HG03460 (cell line): ENCODE measurements around the gene KRTAP3-2.

Experiments used
- ATAC-seq: cut with Tn5 transposase; IDR thresholded peaks from one replicate; pipeline ENCODE4 v1.9.1; 2021; ENCODE audit not compliant: unreplicated experiment

The KRTAP3-2 gene

GRCh38 chr17:40974366-40974765, 25.3 kb downstream of the KRTAP3-2 start:
- ATAC-seq, result no peak

- no peak for ATAC-seq
These were observed 32.1 kb downstream of the KRTAP3-2 start for GRCh38 chr17:40967582-40967981.

DNA sequence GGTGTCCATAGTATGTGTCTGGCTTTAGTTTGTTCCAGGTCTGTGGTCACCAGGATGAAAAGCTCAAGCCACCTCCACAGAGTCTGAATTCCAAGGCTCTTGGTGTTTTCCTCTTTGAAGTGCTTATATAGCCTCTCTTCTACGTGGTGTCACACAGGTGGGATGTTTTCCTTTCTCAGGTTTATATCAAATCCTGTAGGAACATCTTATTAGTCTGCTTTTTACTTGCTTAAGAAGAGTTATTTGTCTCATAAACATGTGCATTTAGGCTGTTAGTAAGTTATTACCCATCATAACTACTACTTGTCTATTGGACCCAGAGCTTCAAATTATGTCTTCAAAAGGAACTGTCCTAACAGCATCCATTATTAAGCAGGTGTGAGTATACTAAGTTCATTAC, 32.9 kb downstream of the KRTAP3-2 start, which contains the start of gene KRT39:
KRT39 (minus strand) TSS at position 101 of the 400 bp plus-strand sequence; CDS start at position 9, 92 bp downstream.
- no peak for ATAC-seq

- no peak for ATAC-seq
These were observed 35.9 kb downstream of the KRTAP3-2 start for GRCh38 chr17:40963838-40964237.

DNA sequence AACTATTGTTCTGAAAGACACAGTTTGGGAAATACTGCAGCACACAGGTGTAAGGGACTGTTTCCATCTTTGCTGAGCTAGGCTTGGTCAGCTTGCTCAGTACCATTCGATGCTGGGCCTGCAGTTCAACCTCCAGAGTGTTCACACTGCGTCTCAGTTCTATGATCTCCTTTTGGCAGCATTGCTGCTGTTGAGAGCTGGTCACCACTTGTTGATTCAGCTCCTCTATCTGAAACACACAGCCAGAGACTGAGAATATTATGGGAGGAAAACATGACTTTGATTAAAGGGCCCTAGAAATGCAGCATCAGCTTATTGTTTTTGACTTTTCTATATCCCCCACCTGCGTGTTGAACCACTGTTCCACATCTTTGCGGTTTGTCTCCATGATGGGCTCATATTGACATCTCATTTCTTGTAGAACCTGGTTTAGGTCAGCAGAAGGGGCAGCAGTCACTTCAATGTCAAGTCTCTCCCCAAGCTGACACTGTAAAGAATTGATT, 37.6 kb downstream of the KRTAP3-2 start:
- ATAC-seq, result no peak

GRCh38 chr17:40961591-40961990, 38.1 kb downstream of the KRTAP3-2 start:
- no peak for ATAC-seq

- ATAC-seq, result no peak
These were observed 39.6 kb downstream of the KRTAP3-2 start for GRCh38 chr17:40960144-40960543.

- no peak for ATAC-seq
These were observed 41.4 kb downstream of the KRTAP3-2 start for GRCh38 chr17:40958086-40958953.

DNA sequence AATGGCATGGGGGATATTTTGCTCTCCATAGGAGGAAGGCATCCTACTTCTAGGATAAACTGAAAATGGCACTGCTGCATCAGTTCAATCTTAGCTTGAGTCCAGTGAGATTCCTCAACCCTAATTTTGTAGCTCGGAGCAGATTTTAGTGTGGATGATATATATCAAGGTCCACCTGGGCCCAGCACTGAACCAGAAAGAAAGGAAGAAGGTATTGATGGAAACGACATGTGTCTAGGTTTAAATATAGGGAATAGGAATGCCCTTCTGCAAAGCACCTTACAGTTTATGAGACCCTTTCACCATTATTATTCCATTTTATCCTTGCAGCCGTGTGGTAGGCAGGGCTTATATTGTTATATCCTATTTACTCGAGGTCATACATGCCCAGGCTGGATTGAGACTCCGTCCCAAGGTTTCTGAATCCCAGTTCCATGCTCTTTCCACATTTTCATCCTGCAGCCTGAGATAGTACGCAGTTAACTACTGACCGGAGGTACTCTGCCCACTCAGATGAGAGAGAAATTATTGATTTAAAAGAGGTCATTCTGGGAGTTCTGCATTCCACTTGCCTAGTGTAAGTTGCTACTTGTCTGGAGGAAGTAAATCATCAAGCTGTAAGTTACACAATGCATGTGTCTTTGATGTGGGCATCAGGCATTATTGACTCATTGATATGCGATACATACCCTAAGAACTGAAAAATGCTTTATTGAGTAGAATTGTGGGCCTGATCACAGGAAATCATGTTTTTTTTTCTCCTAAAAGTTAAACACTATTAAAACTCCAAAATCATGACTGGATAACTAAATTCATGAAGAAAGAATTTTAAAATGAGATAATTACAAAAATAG, 43.1 kb downstream of the KRTAP3-2 start:
- ATAC-seq, result no peak

GRCh38 chr17:40953881-40954280, 45.8 kb downstream of the KRTAP3-2 start:
- no peak for ATAC-seq

- no peak for ATAC-seq
These were observed 47.0 kb downstream of the KRTAP3-2 start for GRCh38 chr17:40952661-40953060.

GRCh38 chr17:40952154-40952553, 47.6 kb downstream of the KRTAP3-2 start:
- no peak for ATAC-seq

DNA sequence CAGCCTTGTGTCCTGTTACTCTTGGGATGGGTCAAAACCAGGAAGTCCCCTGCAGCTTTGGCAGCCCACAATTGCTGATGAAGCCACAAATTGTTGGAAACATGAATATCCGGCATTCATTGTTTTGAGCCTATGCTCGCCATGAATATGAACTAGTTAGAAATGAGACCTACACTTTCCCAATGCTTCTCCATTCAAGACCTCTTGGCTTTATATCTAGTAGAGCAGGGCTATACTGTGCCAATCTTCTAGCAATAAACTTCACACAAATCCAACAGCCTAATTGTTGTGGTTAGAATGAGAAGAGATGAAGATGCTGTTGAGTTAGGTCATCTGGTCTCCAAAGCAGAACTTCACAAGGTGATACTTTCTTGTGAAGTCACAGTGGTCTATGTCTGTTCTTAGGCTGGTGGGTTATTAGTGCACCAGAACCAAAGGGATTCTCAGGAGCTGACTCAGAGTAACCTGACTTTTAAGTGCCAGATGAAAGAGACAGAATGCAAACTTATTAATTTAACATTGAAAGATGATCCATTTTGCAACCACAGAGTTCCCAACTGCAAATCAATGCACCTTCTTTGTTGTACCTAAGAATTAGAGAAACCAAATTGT, 48.6 kb downstream of the KRTAP3-2 start:
- ATAC-seq, result no peak

DNA sequence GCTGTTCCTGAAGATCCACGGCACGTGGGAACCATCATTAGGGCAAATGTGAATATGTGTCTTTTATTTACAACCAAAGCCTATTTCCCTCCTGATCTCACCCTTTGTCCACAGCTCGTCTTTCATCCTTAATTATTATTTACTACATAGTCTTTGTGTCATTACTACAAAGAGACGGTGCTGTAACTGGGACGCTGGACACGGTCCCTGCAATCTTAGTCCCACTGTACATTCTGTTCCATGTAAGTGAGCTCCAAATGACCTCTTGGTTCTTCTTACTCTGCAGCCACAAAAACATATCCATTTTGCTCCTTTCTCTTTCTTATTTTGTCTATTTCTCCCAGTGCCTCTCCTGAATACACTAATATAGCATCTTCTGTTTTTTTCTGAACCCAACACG, 49.5 kb downstream of the KRTAP3-2 start:
- no peak for ATAC-seq

DNA sequence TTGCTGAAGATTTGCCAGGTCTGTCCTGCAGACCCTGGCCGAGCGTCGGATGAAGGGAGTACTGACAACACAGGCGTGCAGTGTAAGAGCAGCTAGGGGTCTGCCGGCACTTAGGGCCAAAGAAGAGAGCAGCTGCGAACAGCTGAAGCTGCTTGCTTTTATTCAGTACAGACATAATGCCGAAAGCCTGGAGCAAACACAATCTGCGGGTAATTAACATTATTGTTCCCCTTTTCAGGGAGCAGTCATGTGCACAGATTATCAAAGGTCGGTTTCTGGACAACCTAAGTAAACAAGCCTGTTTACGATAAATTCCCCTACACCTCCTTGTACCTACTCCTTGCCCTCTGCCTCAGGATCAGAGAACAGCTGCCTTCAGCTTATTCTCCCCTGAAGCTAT, 50.3 kb downstream of the KRTAP3-2 start:
- ATAC-seq, result no peak
